ENCODE measurements around the gene MAST4.

The MAST4 gene

GRCh38 chr5:67178966-67179365 is 582.8 kb downstream of the MAST4 start:
- TF ChIP-seq ZNF777 (tag by site-specific recombination; IDR thresholded peaks at IDR 0.05; ENCODE audit: borderline replicate concordance): no peak
- TF ChIP-seq ZBTB44 (tag by site-specific recombination; IDR thresholded peaks at IDR 0.05): no peak
- no peak for TF ChIP-seq ZBTB48 (tag by site-specific recombination; IDR thresholded peaks at IDR 0.05)
- TF ChIP-seq PBX3 (CRISPR knock-in tag; IDR thresholded peaks at IDR 0.05): no peak
- TF ChIP-seq PATZ1 (tag by site-specific recombination; IDR thresholded peaks at IDR 0.05): no peak
- no peak for TF ChIP-seq SP7 (tag by site-specific recombination; IDR thresholded peaks at IDR 0.05)
- no peak for TF ChIP-seq PRDM1 (tag by site-specific recombination; IDR thresholded peaks at IDR 0.05)
- no peak for TF ChIP-seq FEZF1 (tag by site-specific recombination; IDR thresholded peaks at IDR 0.05)
- TF ChIP-seq ZNF391 (tag by site-specific recombination; IDR thresholded peaks at IDR 0.05; ENCODE audit: borderline replicate concordance, low read depth): no peak
- TF ChIP-seq ZNF18 (tag by site-specific recombination; IDR thresholded peaks at IDR 0.05): no peak
- no peak for TF ChIP-seq ZNF792 (tag by site-specific recombination; IDR thresholded peaks at IDR 0.05)
- no peak for TF ChIP-seq ZBTB1 (tag by site-specific recombination; IDR thresholded peaks at IDR 0.05)
- no peak for TF ChIP-seq ZNF184 (tag by site-specific recombination; IDR thresholded peaks at IDR 0.05)
- no peak for TF ChIP-seq ZNF335 (tag by site-specific recombination; conservative IDR thresholded peaks at IDR 0.05)
- no peak for TF ChIP-seq ZNF626 (tag by site-specific recombination; IDR thresholded peaks at IDR 0.05)
- TF ChIP-seq ZNF776 (tag by site-specific recombination; IDR thresholded peaks at IDR 0.05; ENCODE audit: borderline replicate concordance): no peak
- no peak for TF ChIP-seq ZNF16 (tag by site-specific recombination; IDR thresholded peaks at IDR 0.05; ENCODE audit: low read depth)
- TF ChIP-seq ZXDB (tag by site-specific recombination; IDR thresholded peaks at IDR 0.05): no peak
- TF ChIP-seq ZSCAN30 (tag by site-specific recombination; IDR thresholded peaks at IDR 0.05): no peak
- Histone ChIP-seq H3K4me3 (ENCODE audit: low read depth, low read length) (no peak overlapping the region), H3K36me3 (ENCODE audit: control insufficient read depth in 2 of 2, insufficient read depth in 1 of 2, low read length in 2 of 2) (no peaks in the 10 kb centered on the region), H3K4me1 (ENCODE audit: control insufficient read depth, insufficient read depth, low read length) (peaks cover 6% of the 10 kb centered on the region), H3K27ac (ENCODE audit: extremely low read depth, low read depth, low read length) (no peak overlapping the region), H3K9me3 (ENCODE audit: control insufficient read depth, insufficient read depth, low read depth, low read length) (no peaks in the 10 kb centered on the region)
- ChIA-PET CTCF (no interaction called here), POLR2A (no interaction called here)

GRCh38 chr5:67179697-67180361 is 583.6 kb downstream of the MAST4 start:
- Histone ChIP-seq H3K4me1 (ENCODE audit: control insufficient read depth, insufficient read depth, low read length) (peaks cover 6% of the 10 kb centered on the region), H3K9me3 (ENCODE audit: control insufficient read depth, insufficient read depth, low read depth, low read length) (no peaks in the 10 kb centered on the region), H3K4me3 (ENCODE audit: low read depth, low read length) (no peak overlapping the region), H3K36me3 (ENCODE audit: control insufficient read depth in 2 of 2, insufficient read depth in 1 of 2, low read length in 2 of 2) (no peaks in the 10 kb centered on the region), H3K27ac (ENCODE audit: extremely low read depth, low read depth, low read length) (no peak overlapping the region)
- ChIA-PET CTCF (interaction anchor here (1.3 kb wide), 1 partner anchor 9 kb away, joined by 6 read pairs; no protein-coding TSS in a partner anchor), POLR2A (no interaction called here)
- no peak for TF ChIP-seq KLF17 (tag by site-specific recombination; IDR thresholded peaks at IDR 0.05)
- no peak for TF ChIP-seq HIC1 (tag by site-specific recombination; IDR thresholded peaks at IDR 0.05)
- TF ChIP-seq ZNF184 (tag by site-specific recombination; IDR thresholded peaks at IDR 0.05): no peak
- no peak for TF ChIP-seq ZNF174 (tag by site-specific recombination; IDR thresholded peaks at IDR 0.05)
- no peak for TF ChIP-seq ZNF146 (tag by site-specific recombination; IDR thresholded peaks at IDR 0.05)
- no peak for TF ChIP-seq ZNF211 (tag by site-specific recombination; IDR thresholded peaks at IDR 0.05; ENCODE audit: low read depth)
- TF ChIP-seq HOXA7 (CRISPR knock-in tag; IDR thresholded peaks at IDR 0.05; ENCODE audit: borderline replicate concordance): no peak
